HG02571 (cell line): Measurements from ENCODE around the gene XKR8.
"Not testable (repeated sequence)": the region's sequence is repeated elsewhere in the genome, so short reads cannot be mapped to it uniquely, and the experiment has no call there.

Experiments
- ATAC-seq: cut with Tn5 transposase; IDR thresholded peaks from one replicate; pipeline ENCODE4 v1.9.1; 2021; ENCODE audit warnings: mild to moderate bottlenecking, moderate library complexity; ENCODE audit not compliant: unreplicated experiment

XKR8 gene

GRCh38 chr1:27990920-27991537, 31.3 kb downstream of the XKR8 start:
- ATAC-seq = no peak

GRCh38 chr1:27992276-27992675, 32.5 kb downstream of the XKR8 start:
- ATAC-seq = no peak

GRCh38 chr1:27993241-27993640, 33.5 kb downstream of the XKR8 start:
- ATAC-seq = no peak

- ATAC-seq = no peak
These were observed 34.3 kb downstream of the XKR8 start for GRCh38 chr1:27994060-27994459.

GRCh38 chr1:27994526-27994925, 34.8 kb downstream of the XKR8 start:
- ATAC-seq = not testable (repeated sequence)

- no peak for ATAC-seq
These were observed 39.3 kb downstream of the XKR8 start for GRCh38 chr1:27999055-27999454.

GRCh38 chr1:28002600-28002999, 42.8 kb downstream of the XKR8 start:
- no peak for ATAC-seq

GRCh38 chr1:28003117-28003516, 43.3 kb downstream of the XKR8 start:
- ATAC-seq = not testable (repeated sequence)

- no peak for ATAC-seq
These were observed 51.2 kb downstream of the XKR8 start for GRCh38 chr1:28010969-28011368.
